RWPE1 (cell line): ENCODE measurements around the gene PLEKHA4.

Experiments
- CTCF ChIA-PET: fragments of 350-600 bp; sonication (Branson Sonifier 250); formaldehyde crosslinking; extraction: SDS; loops from one replicate; lab custom pipeline; 2021; lab: Yijun Ruan, JAX
- POLR2A ChIA-PET: fragments of 400-600 bp; formaldehyde crosslinking; extraction: SDS; loops from one replicate; lab custom pipeline; 2020; ENCODE audit warnings: antibody characterized with exemption; ENCODE audit not compliant: low non-redundant PET; lab: Yijun Ruan, JAX
- DNase-seq: peaks from one replicate; pipeline ENCODE4 v3.0.0; 2012; ENCODE audit warnings: low spot score
- H3K27ac ChIP-seq: fragments of 450-650 bp; 2 replicates; pipeline ENCODE4 v1.5.1; 2017
- TF ChIP-seq, protein P1 (sequence below): fragments of 450-650 bp; conservative IDR thresholded peaks from 2 replicates; pipeline ENCODE4 v1.5.1; 2017; ENCODE audit warnings: low read depth, mild to moderate bottlenecking

Gene PLEKHA4, protein sequence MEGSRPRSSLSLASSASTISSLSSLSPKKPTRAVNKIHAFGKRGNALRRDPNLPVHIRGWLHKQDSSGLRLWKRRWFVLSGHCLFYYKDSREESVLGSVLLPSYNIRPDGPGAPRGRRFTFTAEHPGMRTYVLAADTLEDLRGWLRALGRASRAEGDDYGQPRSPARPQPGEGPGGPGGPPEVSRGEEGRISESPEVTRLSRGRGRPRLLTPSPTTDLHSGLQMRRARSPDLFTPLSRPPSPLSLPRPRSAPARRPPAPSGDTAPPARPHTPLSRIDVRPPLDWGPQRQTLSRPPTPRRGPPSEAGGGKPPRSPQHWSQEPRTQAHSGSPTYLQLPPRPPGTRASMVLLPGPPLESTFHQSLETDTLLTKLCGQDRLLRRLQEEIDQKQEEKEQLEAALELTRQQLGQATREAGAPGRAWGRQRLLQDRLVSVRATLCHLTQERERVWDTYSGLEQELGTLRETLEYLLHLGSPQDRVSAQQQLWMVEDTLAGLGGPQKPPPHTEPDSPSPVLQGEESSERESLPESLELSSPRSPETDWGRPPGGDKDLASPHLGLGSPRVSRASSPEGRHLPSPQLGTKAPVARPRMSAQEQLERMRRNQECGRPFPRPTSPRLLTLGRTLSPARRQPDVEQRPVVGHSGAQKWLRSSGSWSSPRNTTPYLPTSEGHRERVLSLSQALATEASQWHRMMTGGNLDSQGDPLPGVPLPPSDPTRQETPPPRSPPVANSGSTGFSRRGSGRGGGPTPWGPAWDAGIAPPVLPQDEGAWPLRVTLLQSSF

DNA sequence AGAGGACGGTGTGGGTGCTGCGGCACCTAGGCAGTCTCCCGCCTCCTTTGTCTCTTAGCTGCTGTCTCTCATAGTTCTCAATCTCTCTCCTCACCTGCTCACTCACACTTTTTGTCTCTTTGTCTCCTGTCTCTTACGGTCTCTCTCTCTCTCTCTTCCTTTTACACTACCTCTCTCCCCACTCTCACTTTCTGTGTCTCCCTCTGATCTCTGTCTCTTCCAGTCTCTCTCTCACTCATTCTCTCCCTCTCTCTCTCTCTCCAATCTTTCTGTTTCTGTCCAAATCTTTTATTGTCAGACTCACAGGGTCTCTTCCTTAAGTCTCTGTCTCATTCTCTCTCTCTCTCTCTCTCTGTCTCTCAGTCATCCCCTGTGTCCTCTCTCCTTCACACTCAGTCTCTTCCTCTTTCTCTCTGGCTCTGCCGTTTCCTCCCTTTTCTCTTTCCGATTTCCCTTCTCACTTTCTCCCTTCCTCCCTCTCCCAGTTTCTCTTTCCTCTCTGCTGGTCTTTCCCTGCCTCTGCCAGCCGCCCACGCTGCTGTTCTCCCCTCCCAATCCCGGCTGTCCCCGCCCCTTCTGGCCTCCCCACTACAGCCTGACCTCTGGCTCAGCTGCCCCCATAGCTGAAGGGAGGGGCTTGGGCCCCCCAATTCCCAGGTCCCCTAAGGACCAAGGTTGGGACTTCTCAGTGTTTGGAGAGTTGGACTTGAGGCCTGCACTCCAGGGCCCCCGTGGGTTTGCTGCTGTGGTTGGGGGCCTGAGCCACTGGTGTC is at the start of gene PLEKHA4:
TSS of gene PLEKHA4 (minus strand) at position 504 of the 773 bp plus-strand sequence. CDS start 997 bp downstream, outside the sequence.
- peak within 1 kb of the TSS; percentile 98 for H3K27ac ChIP-seq
- ChIA-PET POLR2A (interaction anchor here (0.6 kb wide), 1 partner anchor 11 kb away, joined by 3 read pairs; no protein-coding TSS in a partner anchor), CTCF (interaction anchor here (1.0 kb wide), 1 partner anchor 26 kb away, joined by 3 read pairs; no protein-coding TSS in a partner anchor)
- no peak for DNase-seq
- TF ChIP-seq, protein P1, sequence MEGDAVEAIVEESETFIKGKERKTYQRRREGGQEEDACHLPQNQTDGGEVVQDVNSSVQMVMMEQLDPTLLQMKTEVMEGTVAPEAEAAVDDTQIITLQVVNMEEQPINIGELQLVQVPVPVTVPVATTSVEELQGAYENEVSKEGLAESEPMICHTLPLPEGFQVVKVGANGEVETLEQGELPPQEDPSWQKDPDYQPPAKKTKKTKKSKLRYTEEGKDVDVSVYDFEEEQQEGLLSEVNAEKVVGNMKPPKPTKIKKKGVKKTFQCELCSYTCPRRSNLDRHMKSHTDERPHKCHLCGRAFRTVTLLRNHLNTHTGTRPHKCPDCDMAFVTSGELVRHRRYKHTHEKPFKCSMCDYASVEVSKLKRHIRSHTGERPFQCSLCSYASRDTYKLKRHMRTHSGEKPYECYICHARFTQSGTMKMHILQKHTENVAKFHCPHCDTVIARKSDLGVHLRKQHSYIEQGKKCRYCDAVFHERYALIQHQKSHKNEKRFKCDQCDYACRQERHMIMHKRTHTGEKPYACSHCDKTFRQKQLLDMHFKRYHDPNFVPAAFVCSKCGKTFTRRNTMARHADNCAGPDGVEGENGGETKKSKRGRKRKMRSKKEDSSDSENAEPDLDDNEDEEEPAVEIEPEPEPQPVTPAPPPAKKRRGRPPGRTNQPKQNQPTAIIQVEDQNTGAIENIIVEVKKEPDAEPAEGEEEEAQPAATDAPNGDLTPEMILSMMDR, result no peak

DNA sequence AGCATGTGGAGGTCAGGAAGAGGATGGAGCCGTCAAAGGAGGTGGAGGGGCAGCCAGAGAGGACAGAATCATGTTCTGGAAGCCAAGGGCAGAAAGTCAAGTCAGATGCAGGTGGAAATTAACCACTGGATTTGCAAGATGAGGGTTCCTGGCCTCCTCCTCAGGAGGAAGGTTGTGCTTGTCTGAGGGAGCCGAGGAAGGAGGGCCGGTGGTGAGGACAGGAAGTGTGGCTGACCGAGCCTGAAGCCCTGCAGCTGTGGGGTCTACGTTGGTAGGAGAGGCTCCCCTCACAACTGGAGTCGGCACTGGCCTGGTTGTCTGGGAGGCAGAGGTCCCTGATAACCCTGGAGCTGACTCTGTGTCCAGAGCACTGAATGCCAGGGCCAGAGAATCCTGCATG is 49.7 kb upstream of the PLEKHA4 start:
- TF ChIP-seq, protein P1, result no peak
- CTCF ChIA-PET, result no interaction called here
- peak overlapping the region; percentile 25 for H3K27ac ChIP-seq
- POLR2A ChIA-PET, result interaction anchor here (0.6 kb wide), 1 partner anchor 49 kb away, joined by 4 read pairs; no protein-coding TSS in a partner anchor
- no peak for DNase-seq

DNA sequence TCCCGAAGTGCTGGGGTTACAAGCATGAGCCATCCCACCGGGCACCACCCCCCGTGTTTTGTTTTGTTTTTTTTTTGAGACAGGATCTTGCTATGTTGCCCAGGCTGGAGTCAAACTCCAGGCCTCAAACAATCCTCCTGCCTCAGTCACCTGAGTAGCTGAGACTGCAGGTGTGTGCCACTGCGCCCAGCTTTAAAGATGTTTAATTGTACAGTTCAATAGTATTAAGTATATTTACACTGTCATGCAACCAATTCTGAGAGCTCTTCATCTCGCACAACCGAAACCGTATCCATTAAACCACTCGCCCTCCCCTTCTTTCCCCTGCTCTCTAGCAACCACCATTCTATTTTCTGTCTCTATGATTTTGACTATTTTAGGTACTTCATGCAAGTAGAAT is 47.3 kb upstream of the PLEKHA4 start:
- ChIA-PET CTCF (no interaction called here), POLR2A (no interaction called here)
- H3K27ac ChIP-seq, result no peak overlapping the region; the same call in 1 of the 2 replicates
- DNase-seq, result no peak
- TF ChIP-seq, protein P1, result no peak

DNA sequence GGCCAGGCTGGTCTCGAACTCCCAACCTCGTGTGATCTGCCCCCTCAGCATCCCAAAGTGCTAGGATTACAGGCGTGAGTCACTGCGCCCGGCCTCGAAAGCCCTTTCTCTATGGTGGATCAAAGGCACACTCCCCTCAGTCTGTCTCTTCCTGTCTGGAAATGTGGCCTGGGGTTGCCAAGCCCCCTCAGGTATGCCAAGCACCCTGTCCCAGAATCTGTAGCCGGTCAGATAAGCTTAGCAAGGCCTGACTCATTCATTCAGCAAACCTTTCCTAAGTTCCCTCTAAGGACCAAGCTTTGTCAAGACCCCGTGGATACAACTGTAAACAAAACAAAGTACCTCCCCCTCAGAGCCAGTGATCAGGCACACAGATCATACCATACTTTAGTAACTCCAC is 45.8 kb upstream of the PLEKHA4 start:
- CTCF ChIA-PET, result interaction anchor here (0.6 kb wide), 1 partner anchor 18 kb away, joined by 3 read pairs; no protein-coding TSS in a partner anchor
- no peak overlapping the region for H3K27ac ChIP-seq
- no peak for DNase-seq
- TF ChIP-seq, protein P1, result no peak
- POLR2A ChIA-PET, result no interaction called here

DNA sequence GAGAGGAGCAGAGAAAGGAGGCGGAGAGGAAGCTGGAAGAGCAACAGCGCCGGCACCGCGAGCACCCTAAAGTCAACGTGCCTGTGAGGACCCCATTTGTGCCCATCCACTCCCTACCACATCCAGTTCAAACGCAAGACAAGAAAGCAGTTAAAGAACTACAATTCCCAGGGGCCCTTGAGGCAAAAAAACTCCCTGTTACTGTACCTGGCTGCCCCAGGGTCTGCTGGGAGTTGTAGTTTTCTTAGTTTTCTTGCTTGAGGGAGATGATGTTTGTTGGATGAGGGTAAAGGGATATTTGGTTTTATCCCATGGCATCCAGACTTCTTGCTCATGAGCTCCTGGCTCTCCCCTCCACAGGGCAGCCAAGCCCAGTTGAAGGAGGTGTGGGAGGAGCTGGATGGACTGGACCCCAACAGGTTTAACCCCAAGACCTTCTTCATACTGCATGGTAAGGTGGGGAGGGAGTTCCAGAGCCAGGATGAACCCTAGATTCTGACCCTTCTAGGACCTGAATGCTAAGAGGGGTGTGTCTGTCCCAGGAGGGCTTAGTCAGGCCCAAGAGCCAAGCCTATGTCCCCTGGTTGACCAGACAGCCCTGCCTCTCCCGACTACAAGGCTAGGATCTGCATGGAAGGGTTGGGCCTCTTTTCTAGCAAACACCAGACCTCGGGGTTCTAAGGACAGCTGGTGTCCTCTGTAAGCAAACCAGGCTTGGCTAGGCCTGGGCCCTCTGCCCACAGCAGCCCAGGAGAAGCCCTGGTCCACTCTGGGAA is 44.9 kb upstream of the PLEKHA4 start:
- POLR2A ChIA-PET, result no interaction called here
- 0 out of 2 replicates have a peak overlapping the region, but pooled peaks have one; percentile 7 for H3K27ac ChIP-seq
- CTCF ChIA-PET, result interaction anchor here (0.9 kb wide), 1 partner anchor 57 kb away, joined by 3 read pairs; no protein-coding TSS in a partner anchor
- TF ChIP-seq, protein P1, result no peak
- no peak for DNase-seq
